Middle frontal gyrus (tissue), 1 donor: ENCODE measurements around the gene SH3RF2.
"Not testable (repeated sequence)": the region's sequence is repeated elsewhere in the genome, so short reads cannot be mapped to it uniquely, and the experiment has no call there.

Experiments used
- DNase-seq: peaks from one replicate; pipeline ENCODE4 v3.0.0-alpha.2; 2015; ENCODE audit warnings: low spot score; ENCODE audit errors: extremely low spot score

Gene SH3RF2

DNA sequence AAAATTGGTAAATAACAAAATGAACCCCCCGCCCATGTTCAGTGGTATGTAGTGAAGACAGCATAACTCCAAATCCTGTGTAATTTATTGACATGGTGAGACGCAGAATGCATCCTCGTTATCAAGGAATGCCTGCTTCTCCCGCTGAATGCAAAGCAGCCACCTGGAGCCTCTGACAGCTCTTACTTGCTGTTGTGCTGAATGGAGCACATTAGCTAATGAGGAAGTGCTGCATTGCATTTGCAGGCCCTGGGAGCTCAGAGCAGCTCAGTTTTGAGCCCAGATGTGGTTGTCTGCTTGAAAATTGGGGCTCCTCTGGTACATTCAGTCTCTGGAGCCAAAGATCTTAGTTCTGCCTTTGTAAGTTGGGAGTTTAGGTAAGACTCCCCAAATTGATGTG, 140.1 kb downstream of the SH3RF2 start:
- no peak for DNase-seq

DNA sequence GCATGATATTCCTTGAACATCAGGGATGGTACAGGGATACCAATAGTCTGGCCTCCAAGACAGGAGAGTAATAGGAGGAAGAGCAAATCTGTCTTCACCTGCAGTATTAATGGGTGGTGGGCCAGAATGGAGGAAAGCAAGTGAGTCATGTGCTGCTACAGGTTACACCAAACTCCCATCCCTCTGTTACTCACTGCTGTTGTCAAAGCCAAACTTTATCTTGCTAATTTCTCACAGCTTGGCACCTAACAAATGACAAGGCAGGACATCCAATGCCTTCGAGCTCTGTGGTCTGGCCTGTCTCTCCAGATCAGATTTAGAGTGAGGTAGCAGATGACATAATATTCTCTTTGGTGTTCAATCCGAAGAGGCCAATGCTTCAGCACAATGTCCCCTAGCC, 142.2 kb downstream of the SH3RF2 start:
- no peak for DNase-seq

DNA sequence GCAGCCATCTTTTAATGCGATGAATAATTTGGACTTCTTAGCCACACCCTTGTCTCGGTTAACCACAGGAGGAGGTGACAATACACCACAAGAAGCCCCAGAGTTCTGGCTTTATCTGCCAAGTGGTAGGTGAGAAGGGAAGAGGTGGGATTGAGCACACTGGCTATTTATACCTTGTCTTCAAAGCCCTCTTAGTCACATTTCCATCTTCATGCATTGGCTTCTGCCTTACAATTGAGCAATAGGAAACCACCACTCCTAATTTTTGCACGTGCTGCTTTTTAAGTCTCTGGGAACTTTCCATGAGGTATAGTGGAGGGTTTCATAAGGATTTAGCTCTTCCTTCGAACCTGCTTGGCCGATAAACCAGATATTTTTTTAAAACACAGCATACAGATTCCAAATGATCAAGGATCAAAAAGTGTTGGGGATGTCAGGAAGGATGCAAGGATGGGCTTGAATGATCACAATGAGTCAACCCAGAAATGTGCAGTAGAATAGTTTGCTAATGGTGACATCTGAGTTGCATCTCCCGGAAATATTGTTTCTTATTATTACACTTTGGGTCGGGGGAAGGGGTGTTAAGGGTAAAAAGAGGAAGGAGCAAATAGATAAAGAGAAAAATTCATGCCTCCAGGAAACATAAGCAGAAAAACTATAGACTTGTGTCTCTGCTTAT, 143.5 kb downstream of the SH3RF2 start:
- no peak for DNase-seq

DNA sequence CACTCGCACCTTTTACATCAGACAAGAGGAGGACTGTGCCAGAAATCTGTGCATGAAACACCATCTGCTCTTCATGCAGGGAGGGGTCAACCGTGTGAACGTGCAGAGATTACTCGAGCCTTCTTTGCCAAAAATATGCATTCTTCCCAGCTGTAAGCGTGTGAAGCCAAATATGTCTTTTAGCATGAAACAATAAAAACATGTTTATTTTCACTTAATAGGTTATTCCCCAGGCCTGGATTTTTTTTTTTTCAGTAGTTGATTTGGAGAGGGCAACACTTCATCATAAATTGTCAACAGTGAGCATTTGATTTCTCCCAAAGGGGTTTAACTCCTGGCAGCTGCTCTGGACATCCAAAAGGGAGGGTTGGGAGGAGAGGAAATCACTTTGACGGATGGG, 145.2 kb downstream of the SH3RF2 start:
- no peak for DNase-seq

DNA sequence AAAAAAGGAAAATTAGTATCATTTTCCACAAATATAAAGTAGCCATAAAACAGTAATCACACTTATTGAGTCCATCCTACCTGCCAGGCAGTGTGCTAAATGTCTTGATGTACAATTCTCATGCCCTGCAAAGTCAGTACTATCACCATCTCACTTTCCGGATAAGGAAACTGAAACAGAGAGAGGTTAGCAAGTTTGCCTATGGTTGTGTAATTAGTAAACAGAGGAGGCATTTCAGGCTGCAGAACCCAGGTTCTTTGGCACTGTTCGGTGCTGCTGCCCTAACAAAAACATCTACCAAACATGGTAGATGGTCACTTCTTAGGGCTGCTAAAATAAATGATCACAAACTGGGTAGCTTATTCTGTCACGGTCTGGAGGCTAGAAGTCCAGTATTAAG, 146.4 kb downstream of the SH3RF2 start:
- no peak for DNase-seq

DNA sequence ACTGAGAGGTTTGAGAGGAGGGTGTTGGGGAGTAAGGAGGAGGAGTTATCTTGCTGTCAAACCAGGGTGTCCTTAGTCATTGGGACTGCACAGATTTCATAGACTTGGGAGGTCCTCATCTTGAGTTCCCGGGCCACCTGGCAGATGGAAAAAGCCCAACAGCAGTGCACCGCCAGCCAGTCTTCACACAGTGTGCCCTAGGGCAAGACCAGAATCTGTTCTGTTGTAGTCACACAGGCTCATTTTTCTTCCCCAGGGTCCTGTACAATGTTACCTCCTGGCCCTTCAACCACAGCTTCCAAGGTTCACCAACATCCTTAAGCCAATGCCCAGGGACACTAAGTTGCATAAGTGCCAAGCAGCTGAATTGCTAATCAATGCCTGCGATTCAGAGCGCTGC, 148.0 kb downstream of the SH3RF2 start:
- DNase-seq = no peak

DNA sequence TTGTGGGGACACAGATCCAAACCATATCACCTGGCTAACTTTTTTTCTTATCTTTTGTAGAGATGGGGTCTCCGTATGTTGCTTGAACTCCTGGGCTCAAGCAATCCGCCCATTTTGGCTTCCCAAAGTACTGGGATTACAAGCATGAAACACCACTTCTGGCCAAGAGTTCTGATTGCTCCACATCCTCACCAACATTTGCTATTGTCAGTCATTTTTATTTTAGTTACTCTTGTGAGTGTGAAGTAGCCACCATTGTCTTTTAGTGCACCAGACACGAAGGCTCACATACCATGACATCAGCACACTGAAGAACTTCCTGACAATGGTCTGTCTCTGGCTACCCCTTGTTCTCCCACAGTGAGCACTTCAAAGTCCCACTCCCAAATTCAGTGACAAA, 151.7 kb downstream of the SH3RF2 start:
- DNase-seq = no peak

DNA sequence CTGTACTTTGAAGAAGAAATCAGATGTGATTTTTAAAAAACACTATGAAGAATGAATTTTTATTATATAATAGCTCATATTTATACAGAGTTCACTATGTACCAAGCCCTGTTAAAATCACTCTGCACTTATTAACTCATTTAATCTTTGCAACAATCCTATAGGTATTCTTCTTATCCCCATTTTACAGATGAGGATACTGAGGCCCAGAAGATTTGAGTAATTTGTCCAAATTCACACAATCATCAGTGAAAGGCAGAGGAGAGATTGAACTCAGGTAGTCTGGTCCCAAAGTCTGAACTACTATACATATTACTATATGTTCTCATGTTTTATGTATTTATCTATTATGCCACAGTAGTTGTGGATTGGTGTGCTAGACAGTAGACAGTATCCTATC, 152.9 kb downstream of the SH3RF2 start:
- no peak for DNase-seq

DNA sequence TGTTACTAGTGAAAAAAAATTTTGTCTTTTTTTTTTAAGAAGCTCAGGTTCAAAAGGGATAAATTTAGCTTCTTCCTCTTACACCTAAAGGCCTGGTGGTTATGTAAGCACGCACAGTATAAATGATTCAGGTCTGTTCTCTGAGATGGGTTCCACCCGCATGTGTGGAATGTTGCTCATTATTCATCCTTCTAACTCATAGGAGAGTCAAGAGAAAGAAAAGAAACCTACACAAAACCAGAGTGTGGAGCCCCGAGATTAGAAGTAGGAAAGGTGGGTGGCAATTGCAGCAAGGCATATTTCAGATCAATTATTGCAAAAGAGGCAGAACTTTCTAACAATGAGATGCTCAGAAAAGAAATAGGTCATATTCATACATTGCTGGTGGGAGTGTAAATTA, 155.5 kb downstream of the SH3RF2 start:
- no peak for DNase-seq

DNA sequence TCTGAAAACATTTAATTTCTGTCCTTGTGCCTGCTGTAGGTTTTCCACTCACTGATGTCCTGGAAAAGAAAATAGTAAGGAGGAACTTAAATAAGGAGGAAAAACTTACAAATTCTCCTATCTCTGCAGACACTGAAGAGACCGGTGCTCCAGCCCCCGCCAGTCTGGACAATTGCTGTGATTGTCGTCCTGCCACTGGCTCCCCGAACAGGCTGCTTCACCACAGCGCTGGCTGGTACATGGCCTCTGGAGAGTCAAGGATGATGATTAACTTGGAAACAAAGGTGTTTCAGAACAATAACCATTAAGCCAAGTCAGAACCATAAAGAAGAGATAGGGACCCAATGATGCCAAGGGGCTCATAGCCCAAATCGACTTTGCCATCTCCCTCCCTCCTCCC, 161.7 kb downstream of the SH3RF2 start:
- DNase-seq = no peak

DNA sequence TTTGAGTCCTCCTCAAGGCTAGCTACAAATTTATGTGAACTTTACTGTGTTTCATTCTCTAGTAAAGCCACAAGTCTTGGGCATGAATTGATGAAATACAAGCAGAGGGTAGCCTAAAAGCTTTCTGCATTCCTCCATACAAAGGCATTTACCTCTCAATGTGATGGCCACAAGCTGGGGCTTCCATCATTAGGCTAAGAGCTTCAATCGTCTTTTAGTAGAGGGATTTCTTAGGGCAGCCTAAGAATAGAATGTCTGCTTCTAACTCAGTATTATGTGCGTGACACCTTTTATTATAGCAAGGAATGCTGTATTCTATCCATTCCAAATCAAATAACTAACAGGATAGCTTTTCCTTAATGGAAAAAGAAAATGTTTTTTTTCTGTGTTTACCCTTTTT, 165.3 kb downstream of the SH3RF2 start:
- no peak for DNase-seq

DNA sequence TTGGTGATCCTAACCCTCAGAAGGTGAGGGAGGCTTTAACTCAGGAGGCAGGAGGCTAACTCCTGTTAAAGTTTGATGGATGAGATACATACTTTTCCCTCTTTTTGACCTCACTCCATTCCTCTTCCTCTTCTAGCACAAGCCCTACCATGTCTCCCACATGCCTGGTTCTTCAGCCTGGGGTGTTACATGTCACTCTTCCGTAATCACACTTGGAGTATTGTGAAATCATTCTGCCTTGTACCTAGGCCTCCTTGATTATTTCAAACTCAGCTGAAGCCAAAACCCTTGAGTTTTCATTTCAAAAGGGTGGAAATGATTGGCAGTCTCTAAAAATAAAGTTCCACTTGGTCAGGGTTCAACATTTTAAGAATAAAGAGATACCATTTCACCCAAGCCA, 167.2 kb downstream of the SH3RF2 start:
- no peak for DNase-seq

DNA sequence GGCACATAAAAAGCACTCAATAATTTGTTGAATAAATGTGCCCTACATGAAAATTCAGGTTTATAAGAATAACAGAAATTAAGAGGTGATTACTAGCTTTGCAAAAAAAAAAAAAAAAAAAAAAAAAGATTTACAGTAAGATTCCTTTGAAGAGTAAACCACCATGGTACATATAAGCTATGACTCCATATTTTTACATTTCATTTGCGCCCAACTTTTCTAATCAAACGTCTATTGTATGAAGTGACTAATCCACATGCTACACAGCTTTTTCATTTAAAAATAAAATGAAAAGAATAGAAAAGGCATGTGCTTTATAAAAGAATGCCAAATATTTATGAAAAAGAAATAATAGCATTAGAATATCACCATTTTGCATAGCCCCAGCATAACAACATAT, 169.1 kb downstream of the SH3RF2 start, which contains the start of gene PLAC8L1:
Gene PLAC8L1 (minus strand): TSS at position 101 of the 400 bp plus-strand sequence. CDS start 1,266 bp downstream, outside the sequence.
- no peak for DNase-seq

DNA sequence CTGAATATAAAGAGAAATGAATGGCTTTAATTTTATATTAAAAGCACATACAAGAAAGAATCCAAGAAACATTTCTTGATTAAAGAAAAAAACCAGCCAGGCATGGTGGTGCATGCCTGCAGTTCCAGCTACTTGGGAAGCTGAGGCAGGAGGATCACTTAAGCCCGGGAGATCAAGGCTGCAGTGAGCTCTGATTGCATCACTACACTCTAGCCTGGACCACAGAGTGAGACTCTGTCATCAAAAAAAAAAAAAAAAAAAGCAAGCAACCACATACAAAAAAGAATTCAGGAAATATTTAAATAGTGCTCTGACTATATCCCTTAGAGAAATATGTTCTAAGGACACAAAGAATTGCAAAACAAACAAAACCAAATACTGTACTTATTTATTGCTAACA, 171.5 kb downstream of the SH3RF2 start:
- DNase-seq = no peak

DNA sequence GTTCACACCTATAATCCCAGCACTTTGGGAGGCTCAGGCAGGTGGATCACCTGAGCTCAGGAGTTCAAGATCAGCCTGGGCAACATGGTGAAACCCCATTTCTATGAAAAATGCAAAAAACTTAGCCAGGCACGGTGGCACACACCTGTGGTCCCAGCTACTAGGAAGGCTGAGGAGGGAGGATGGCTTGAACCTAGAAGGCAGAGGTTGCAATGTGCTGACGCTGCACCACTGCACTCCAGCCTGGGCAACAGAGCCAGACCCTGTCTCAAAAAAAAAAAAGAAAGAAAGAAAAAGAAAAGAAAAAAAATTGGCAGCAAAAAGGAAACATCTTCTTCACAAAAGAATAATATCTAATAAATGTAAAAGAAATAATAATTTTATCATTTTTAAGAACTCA, 172.5 kb downstream of the SH3RF2 start:
- DNase-seq = not testable (repeated sequence)

DNA sequence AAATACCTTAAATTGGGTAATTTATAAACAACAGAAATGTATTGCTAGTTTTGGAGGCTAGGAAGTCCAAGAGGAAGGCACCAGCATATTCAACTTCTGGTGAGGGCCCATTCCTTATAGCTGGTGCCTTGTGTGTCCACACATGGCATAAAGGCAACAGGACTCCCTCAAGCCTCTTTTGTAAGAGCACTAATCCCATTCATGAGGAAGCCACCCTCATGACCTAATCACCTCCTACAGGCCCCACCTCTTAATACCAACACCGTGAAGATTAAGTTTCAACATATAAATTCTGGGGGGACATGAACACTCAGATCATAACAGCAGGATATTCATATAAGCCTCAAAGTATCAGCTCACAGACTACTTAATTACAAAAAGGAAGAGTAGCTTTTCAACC, 173.0 kb downstream of the SH3RF2 start:
- no peak for DNase-seq

DNA sequence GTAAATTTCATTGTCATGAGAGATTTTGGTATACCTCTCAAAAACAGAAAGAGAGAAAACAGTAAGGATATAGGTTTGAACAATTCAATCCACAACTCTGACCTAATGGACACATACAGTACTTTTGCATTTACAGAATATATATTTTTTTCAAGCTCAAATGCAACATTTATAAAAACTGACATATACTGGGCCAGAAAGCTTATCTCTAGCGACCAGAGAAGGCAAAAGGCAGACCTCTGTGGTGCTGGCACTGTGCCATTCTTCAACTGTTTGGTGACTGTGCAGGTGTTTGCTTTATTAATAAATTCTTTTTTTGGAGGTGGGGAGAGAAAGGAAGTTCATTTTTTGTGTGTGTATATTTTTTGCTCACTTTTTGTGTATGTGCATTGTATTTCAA, 175.0 kb downstream of the SH3RF2 start:
- DNase-seq = no peak

DNA sequence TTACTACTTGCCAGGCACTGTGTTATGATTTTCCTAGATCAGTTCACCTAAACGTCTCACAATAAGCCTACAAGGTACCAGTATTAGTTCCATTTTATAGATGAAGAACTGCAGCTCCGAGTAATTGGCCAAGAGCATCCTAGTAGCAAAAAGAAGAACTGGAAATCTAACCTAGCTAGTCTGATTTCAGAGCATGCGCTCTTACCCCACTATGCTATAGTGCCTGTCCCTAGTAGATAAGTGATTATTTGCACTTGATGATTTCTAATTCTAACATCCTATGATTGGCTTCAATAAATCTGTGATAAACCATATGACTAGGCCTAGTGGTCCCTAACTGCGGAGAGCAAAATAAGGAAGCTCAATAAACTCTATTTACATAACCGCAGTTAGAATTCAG, 176.1 kb downstream of the SH3RF2 start:
- no peak for DNase-seq
